SK-N-SH (cell line): ENCODE measurements around the gene RAB5B. TPM values are rescaled to one million over a fixed set of nuclear protein-coding genes. Genes with fewer than 3 reads are reported as not detected.
A peak's percentile ranks its signal among the peaks of the same experiment; 100 is the strongest.

Experiments
- CTCF ChIA-PET: fragments of 300-600, 350-600 bp; formaldehyde crosslinking; extraction: SDS; loops from one replicate; lab custom pipeline; 2021; lab: Yijun Ruan, JAX
- POLR2A ChIA-PET: fragments of 350-600 bp; sonication (Branson Sonifier 250); formaldehyde crosslinking; extraction: SDS; loops from one replicate; lab custom pipeline; 2020; ENCODE audit warnings: antibody characterized with exemption, inconsistent platforms; lab: Yijun Ruan, JAX
- DNase-seq: peaks from one replicate; pipeline ENCODE4 v3.0.0; 2012
- H2AFZ ChIP-seq: fragments of 200-600 bp; sonication (generic); 2 replicates; pipeline ENCODE4 v1.8.1; 2016; ENCODE audit warnings: antibody characterized with exemption, mild to moderate bottlenecking, low read depth
- H3F3A ChIP-seq: fragments of 200-600 bp; sonication (generic); replicated peaks from 2 replicates; pipeline ENCODE3; 2016; ENCODE audit warnings: antibody characterized with exemption, mild to moderate bottlenecking; ENCODE audit not compliant: insufficient read depth
- H3K27ac ChIP-seq, 2 experiments: fragments of 200-500 bp in 1 of 2; fragments of 200-600 bp in 1 of 2; sonication (Bioruptor generic) in 1 of 2; sonication (generic), shearing (Covaris generic) in 1 of 2; 2 replicates each; pipeline versions ENCODE4 v1.5.1 to v1.6.1; 2014 to 2016; ENCODE audit warnings: low read depth in 2 of 2, inconsistent platforms in 1 of 2, low read length in 1 of 2, mild to moderate bottlenecking in 1 of 2, mixed read lengths in 1 of 2
- H3K27me3 ChIP-seq: fragments of 200-600 bp; sonication (generic), shearing (Covaris generic); 2 replicates; pipeline ENCODE4 v1.6.1; 2016; ENCODE audit warnings: mixed run types; ENCODE audit not compliant: insufficient read depth
- H3K36me3 ChIP-seq, 2 experiments: fragments of 200-500 bp in 1 of 2; fragments of 200-600 bp in 1 of 2; sonication (Bioruptor generic) in 1 of 2; sonication (generic) in 1 of 2; replicated peaks in 1 of 2; 2 replicates each; pipeline versions ENCODE3 to v1.5.1; 2014 to 2016; ENCODE audit warnings: low read length in 1 of 2, mild to moderate bottlenecking in 1 of 2; ENCODE audit not compliant: insufficient read depth in 2 of 2, control insufficient read depth in 1 of 2
- H3K4me1 ChIP-seq, 2 experiments: fragments of 200-500 bp in 1 of 2; fragments of 200-600 bp in 1 of 2; sonication (Bioruptor generic) in 1 of 2; sonication (generic), shearing (Covaris generic) in 1 of 2; 2 replicates each; pipeline versions ENCODE4 v1.5.1 to v1.6.1; 2014 to 2016; ENCODE audit warnings: low read depth in 1 of 2, low read length in 1 of 2, mixed run types in 1 of 2; ENCODE audit not compliant: insufficient read depth in 2 of 2, control insufficient read depth in 1 of 2
- H3K4me2 ChIP-seq: fragments of 200-600 bp; sonication (generic), shearing (Covaris generic); 2 replicates; pipeline ENCODE4 v1.6.1; 2017; ENCODE audit warnings: mixed run types
- H3K4me3 ChIP-seq, 2 experiments: fragments of 200-500 bp in 1 of 2; fragments of 200-600 bp in 1 of 2; sonication (Bioruptor generic) in 1 of 2; sonication (generic), shearing (Covaris generic) in 1 of 2; 2 replicates each; pipeline versions ENCODE4 v1.5.1 to v1.8.1; 2014 to 2016; ENCODE audit warnings: low read depth in 2 of 2, inconsistent platforms in 1 of 2, low read length in 1 of 2, mild to moderate bottlenecking in 1 of 2, mixed read lengths in 1 of 2, moderate library complexity in 1 of 2
- H3K79me2 ChIP-seq: fragments of 200-600 bp; sonication (generic); 2 replicates; pipeline ENCODE4 v1.8.1; 2017; ENCODE audit warnings: mild to moderate bottlenecking; ENCODE audit not compliant: insufficient read depth
- H3K9ac ChIP-seq: fragments of 200-600 bp; sonication (generic); 2 replicates; pipeline ENCODE4 v1.6.1; 2017; ENCODE audit warnings: mixed run types
- H3K9me2 ChIP-seq: fragments of 200-600 bp; sonication (generic); 2 replicates; pipeline ENCODE4 v1.6.1; 2017; ENCODE audit warnings: mixed run types
- H3K9me3 ChIP-seq: fragments of 200-600 bp; sonication (generic); 2 replicates; pipeline ENCODE4 v1.6.1; 2017; ENCODE audit warnings: mixed run types, mild to moderate bottlenecking, moderate library complexity
- H4K20me1 ChIP-seq: fragments of 200-600 bp; sonication (generic); 2 replicates; pipeline ENCODE4 v1.6.1; 2017; ENCODE audit warnings: mild to moderate bottlenecking, mixed run types; ENCODE audit not compliant: insufficient read depth
- CHD2 ChIP-seq: fragments of 150-350 bp; IDR thresholded peaks from 2 replicates; pipeline ENCODE4 v1.6.1; 2018; ENCODE audit warnings: low read length; ENCODE audit not compliant: partially characterized antibody
- ELF1 ChIP-seq: IDR thresholded peaks from 2 replicates; pipeline ENCODE4 v1.4.0; 2012
- EZH2phosphoT487 ChIP-seq: fragments of 200-600 bp; sonication (generic); IDR thresholded peaks from 2 replicates; pipeline ENCODE4 v1.6.1; 2017; ENCODE audit warnings: low read depth, mixed run types, mild to moderate bottlenecking, antibody characterized with exemption, moderate library complexity, borderline replicate concordance
- FOSL2 ChIP-seq: IDR thresholded peaks from 2 replicates; pipeline ENCODE4 v1.4.0; 2012; ENCODE audit warnings: low read depth, mild to moderate bottlenecking, moderate library complexity, borderline replicate concordance
- GABPA ChIP-seq: IDR thresholded peaks from 2 replicates; pipeline ENCODE4 v1.4.0; 2012; ENCODE audit warnings: low read depth, mild to moderate bottlenecking
- GATA2 ChIP-seq: sonication (generic); formaldehyde crosslinking; IDR thresholded peaks from 2 replicates; pipeline ENCODE4 v1.5.0; 2020; ENCODE audit warnings: mild to moderate bottlenecking, missing genetic modification reagents
- JUND ChIP-seq: IDR thresholded peaks from 2 replicates; pipeline ENCODE4 v1.4.0; 2012
- MXI1 ChIP-seq: IDR thresholded peaks from 2 replicates; pipeline ENCODE4 v1.6.1; 2012; ENCODE audit warnings: mild to moderate bottlenecking, low read depth, low read length, improper control_type of control experiment
- NFIC ChIP-seq: IDR thresholded peaks from 2 replicates; pipeline ENCODE4 v1.4.0; 2012; ENCODE audit warnings: borderline replicate concordance
- POLR2AphosphoS5 ChIP-seq: IDR thresholded peaks from 2 replicates; pipeline ENCODE4 v1.6.1; 2012; ENCODE audit warnings: low read depth, low read length
- RCOR1 ChIP-seq: fragments of 150-350 bp; IDR thresholded peaks from 2 replicates; pipeline ENCODE4 v1.6.1; 2017; ENCODE audit warnings: antibody characterized with exemption, low read length
- RFX5 ChIP-seq: IDR thresholded peaks from 2 replicates; pipeline ENCODE4 v1.6.1; 2012; ENCODE audit warnings: mild to moderate bottlenecking, improper control_type of control experiment, low read length
- SMC3 ChIP-seq: IDR thresholded peaks from 2 replicates; pipeline ENCODE4 v1.6.1; 2012; ENCODE audit warnings: low read depth, low read length, improper control_type of control experiment
- TCF12 ChIP-seq: IDR thresholded peaks from 2 replicates; pipeline ENCODE4 v1.4.0; 2012
- TEAD4 ChIP-seq: IDR thresholded peaks from 2 replicates; pipeline ENCODE4 v1.4.0; 2012; ENCODE audit warnings: mild to moderate bottlenecking, borderline replicate concordance; ENCODE audit not compliant: insufficient read depth
- YY1 ChIP-seq: IDR thresholded peaks from 2 replicates; pipeline ENCODE4 v1.4.0; 2012; ENCODE audit warnings: low read depth, mild to moderate bottlenecking
- WGBS: methylation state at CpG from one replicate; pipeline ENCODE4 v1.1.6; 2017; ENCODE audit warnings: low lambda C conversion rate; 5-methylcytosine and 5-hydroxymethylcytosine counted together
- polyA plus RNA-seq, 3 experiments: library from polyadenylated mRNA; depleted of rRNA; stranded (reverse); fragments of >200 nt; gene quantifications; 2 replicates each; pipeline ENCODE4 v1.2.3, GENCODE V29; 2012
- TF ChIP-seq, protein P1 (sequence below): IDR thresholded peaks from 2 replicates; pipeline ENCODE4; 2012
- TF ChIP-seq, protein P2 (sequence below): IDR thresholded peaks from 2 replicates; pipeline ENCODE4 v1.4.0; 2012; ENCODE audit warnings: low read depth
- TF ChIP-seq, protein P3 (sequence below): fragments of 150-350 bp; IDR thresholded peaks from 2 replicates; pipeline ENCODE4 v1.6.1; 2016; ENCODE audit warnings: mild to moderate bottlenecking, low read depth, low read length
- TF ChIP-seq, protein P4 (sequence below): IDR thresholded peaks from 2 replicates; pipeline ENCODE4 v1.6.1; 2012; ENCODE audit warnings: mild to moderate bottlenecking, low read depth, low read length, moderate library complexity

The RAB5B gene
- polyA plus RNA-seq, 1 of the 3 experiments (the other 2 are of a cell fraction): 54.0 TPM

DNA sequence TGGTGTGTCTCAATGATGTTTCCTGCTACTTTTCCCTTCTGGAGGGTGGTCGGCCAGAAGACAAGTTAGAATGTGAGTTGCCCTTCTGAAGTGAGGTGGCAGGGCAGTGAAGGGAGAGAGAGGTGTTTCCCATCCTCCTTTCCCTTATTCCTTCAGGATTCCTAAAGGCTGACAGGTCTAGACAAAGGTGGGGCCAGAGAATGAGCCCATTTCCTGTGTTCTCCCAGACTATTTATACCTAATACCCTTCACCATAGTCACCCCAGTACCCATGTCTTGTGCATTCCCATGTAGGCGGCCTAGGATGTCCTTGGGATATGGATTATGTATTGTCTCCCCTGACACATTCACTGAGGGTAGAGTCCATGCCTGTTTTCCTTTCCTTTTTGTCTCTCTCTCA, 35.9 kb upstream of the RAB5B start:
- CTCF ChIA-PET: interaction anchor here (1.0 to 10.8 kb wide), 4 partner anchors 11 to 200 kb away, joined by 3 to 96 read pairs (median 23); no protein-coding TSS in a partner anchor
- Histone ChIP-seq H4K20me1 (no peaks in the 10 kb centered on the region), H2AFZ (no peak overlapping the region), H3K9me2 (no peaks in the 10 kb centered on the region), H3K4me3 (no peak overlapping the region), H3K36me3 (peaks cover 20 to 34% of the 10 kb centered on the region in 2 experiments), H3K9ac (no peak overlapping the region), H3K79me2 (peaks cover 13% of the 10 kb centered on the region; the same call in 1 of the 2 replicates), H3K4me2 (no peak overlapping the region), H3F3A (peaks cover 7% of the 10 kb centered on the region), H3K27me3 (no peaks in the 10 kb centered on the region), H3K4me1 (peaks cover 10% of the 10 kb centered on the region in 2 experiments; a peak in 2 of 4 replicates)
- WGBS: 49% methylated on average over 2 of the region's 2 CpGs
- no peak for DNase-seq
- POLR2A ChIA-PET: no interaction called here
- TF ChIP-seq NFIC (no peak), POLR2AphosphoS5 (no peak), RCOR1 (no peak), YY1 (no peak), MXI1 (no peak), ELF1 (no peak), GATA2 (no peak), TEAD4 (no peak), JUND (no peak), CHD2 (no peak), SMC3 (no peak), RFX5 (no peak), FOSL2 (no peak), EZH2phosphoT487 (no peak), TCF12 (no peak), GABPA (no peak)
- TF ChIP-seq, protein P1, sequence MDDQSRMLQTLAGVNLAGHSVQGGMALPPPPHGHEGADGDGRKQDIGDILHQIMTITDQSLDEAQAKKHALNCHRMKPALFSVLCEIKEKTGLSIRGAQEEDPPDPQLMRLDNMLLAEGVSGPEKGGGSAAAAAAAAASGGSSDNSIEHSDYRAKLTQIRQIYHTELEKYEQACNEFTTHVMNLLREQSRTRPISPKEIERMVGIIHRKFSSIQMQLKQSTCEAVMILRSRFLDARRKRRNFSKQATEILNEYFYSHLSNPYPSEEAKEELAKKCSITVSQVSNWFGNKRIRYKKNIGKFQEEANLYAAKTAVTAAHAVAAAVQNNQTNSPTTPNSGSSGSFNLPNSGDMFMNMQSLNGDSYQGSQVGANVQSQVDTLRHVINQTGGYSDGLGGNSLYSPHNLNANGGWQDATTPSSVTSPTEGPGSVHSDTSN: no peak
- TF ChIP-seq, protein P2, sequence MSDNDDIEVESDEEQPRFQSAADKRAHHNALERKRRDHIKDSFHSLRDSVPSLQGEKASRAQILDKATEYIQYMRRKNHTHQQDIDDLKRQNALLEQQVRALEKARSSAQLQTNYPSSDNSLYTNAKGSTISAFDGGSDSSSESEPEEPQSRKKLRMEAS: no peak
- TF ChIP-seq, protein P3, sequence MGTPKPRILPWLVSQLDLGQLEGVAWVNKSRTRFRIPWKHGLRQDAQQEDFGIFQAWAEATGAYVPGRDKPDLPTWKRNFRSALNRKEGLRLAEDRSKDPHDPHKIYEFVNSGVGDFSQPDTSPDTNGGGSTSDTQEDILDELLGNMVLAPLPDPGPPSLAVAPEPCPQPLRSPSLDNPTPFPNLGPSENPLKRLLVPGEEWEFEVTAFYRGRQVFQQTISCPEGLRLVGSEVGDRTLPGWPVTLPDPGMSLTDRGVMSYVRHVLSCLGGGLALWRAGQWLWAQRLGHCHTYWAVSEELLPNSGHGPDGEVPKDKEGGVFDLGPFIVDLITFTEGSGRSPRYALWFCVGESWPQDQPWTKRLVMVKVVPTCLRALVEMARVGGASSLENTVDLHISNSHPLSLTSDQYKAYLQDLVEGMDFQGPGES: no peak
- TF ChIP-seq, protein P4, sequence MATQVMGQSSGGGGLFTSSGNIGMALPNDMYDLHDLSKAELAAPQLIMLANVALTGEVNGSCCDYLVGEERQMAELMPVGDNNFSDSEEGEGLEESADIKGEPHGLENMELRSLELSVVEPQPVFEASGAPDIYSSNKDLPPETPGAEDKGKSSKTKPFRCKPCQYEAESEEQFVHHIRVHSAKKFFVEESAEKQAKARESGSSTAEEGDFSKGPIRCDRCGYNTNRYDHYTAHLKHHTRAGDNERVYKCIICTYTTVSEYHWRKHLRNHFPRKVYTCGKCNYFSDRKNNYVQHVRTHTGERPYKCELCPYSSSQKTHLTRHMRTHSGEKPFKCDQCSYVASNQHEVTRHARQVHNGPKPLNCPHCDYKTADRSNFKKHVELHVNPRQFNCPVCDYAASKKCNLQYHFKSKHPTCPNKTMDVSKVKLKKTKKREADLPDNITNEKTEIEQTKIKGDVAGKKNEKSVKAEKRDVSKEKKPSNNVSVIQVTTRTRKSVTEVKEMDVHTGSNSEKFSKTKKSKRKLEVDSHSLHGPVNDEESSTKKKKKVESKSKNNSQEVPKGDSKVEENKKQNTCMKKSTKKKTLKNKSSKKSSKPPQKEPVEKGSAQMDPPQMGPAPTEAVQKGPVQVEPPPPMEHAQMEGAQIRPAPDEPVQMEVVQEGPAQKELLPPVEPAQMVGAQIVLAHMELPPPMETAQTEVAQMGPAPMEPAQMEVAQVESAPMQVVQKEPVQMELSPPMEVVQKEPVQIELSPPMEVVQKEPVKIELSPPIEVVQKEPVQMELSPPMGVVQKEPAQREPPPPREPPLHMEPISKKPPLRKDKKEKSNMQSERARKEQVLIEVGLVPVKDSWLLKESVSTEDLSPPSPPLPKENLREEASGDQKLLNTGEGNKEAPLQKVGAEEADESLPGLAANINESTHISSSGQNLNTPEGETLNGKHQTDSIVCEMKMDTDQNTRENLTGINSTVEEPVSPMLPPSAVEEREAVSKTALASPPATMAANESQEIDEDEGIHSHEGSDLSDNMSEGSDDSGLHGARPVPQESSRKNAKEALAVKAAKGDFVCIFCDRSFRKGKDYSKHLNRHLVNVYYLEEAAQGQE: no peak
- TF ChIP-seq, all 33 proteins: peak for 0
- Histone ChIP-seq H3K9me3 (no peaks in the 10 kb centered on the region), H3K27ac (peak overlapping the region in 1 of 2 experiments; percentile 42; a peak in 2 of 4 replicates)
